GM12878 (cell line): Measurements from ENCODE around the gene SLC34A1. TPM values are rescaled to one million over a fixed set of nuclear protein-coding genes. Genes with fewer than 3 reads are reported as not detected.

Experiments used
- ATAC-seq: fragments of 200-7000 bp; cut with Tn5 transposase; 3 replicates; pipeline ENCODE4 v1.9.1; 2020; ENCODE audit warnings: mild to moderate bottlenecking, moderate library complexity
- BruUV-seq: library from RNA; stranded (reverse); fragments of 400-500 nt; replicated peaks from 2 replicates; lab custom pipeline; 2021; lab: Mats Ljungman, UMichigan
- CTCF ChIA-PET: fragments of 300-600 bp; sonication (Branson Sonifier 250); formaldehyde crosslinking; extraction: SDS; loops from one replicate; lab custom pipeline; 2021; ENCODE audit warnings: inconsistent platforms; lab: Yijun Ruan, JAX
- POLR2A ChIA-PET: fragments of 350-600 bp; formaldehyde crosslinking; extraction: SDS; loops from one replicate; lab custom pipeline; 2021; ENCODE audit warnings: inconsistent platforms; lab: Charles Lee
- RAD21 ChIA-PET: fragments of 300-600 bp; sonication (Branson Sonifier 250); formaldehyde crosslinking; loops from one replicate; lab custom pipeline; 2023; ENCODE audit warnings: antibody characterized with exemption; ENCODE audit not compliant: unreplicated experiment; lab: Charles Lee
- SMC1A ChIA-PET: fragments of 300-600 bp; sonication (Branson Sonifier 250); formaldehyde crosslinking; loops from one replicate; lab custom pipeline; 2023; ENCODE audit not compliant: unreplicated experiment, uncharacterized antibody; lab: Charles Lee
- DNase-seq: peaks from one replicate; pipeline ENCODE4 v3.0.0-alpha.2; 2011; ENCODE audit warnings: low read depth, low spot score
- FAIRE-seq: peaks from 3 replicates; lab custom pipeline; 2011; peaks lifted over from hg19 to GRCh38; lab: Jason Lieb, UNC
- H2AFZ ChIP-seq: 2 replicates; pipeline ENCODE4 v1.6.0; 2011; ENCODE audit warnings: low read depth, low read length, control low read depth; ENCODE audit not compliant: control insufficient read depth
- H3K27ac ChIP-seq: 2 replicates; pipeline ENCODE4 v1.5.1; 2011; ENCODE audit warnings: control low read depth; ENCODE audit not compliant: control insufficient read depth, insufficient read depth
- H3K27me3 ChIP-seq, 2 experiments: replicated peaks in 1 of 2; 2 replicates each; pipeline versions ENCODE4 v1.6.0 to v1.6.1; 2011; ENCODE audit warnings: low read length in 1 of 2; ENCODE audit not compliant: control insufficient read depth in 2 of 2, insufficient read depth in 2 of 2
- H3K36me3 ChIP-seq, 2 experiments: 2 replicates each; pipeline ENCODE4 v1.5.1; 2011; ENCODE audit warnings: low read length in 1 of 2; ENCODE audit not compliant: control insufficient read depth in 2 of 2, insufficient read depth in 2 of 2
- H3K4me1 ChIP-seq: 2 replicates; pipeline ENCODE4 v1.6.1; 2011; ENCODE audit warnings: mild to moderate bottlenecking, low read length, moderate library complexity, mixed read lengths; ENCODE audit not compliant: control insufficient read depth, insufficient read depth
- H3K4me2 ChIP-seq: 2 replicates; pipeline ENCODE4 v1.6.0; 2011; ENCODE audit warnings: control low read depth; ENCODE audit not compliant: control insufficient read depth, insufficient read depth
- H3K4me3 ChIP-seq: fragments of 200-600 bp; sonication (generic); 2 replicates; pipeline ENCODE4 v1.5.1; 2016
- H3K79me2 ChIP-seq: 2 replicates; pipeline ENCODE4 v1.6.0; 2011; ENCODE audit warnings: low read length; ENCODE audit not compliant: control insufficient read depth, insufficient read depth
- H3K9ac ChIP-seq: 2 replicates; pipeline ENCODE4 v1.8.0; 2011; ENCODE audit warnings: low read length, control low read depth, mixed read lengths; ENCODE audit not compliant: control insufficient read depth, insufficient read depth
- H3K9me3 ChIP-seq: replicated peaks from 3 replicates; pipeline ENCODE4 v1.5.1; 2011; ENCODE audit warnings: mild to moderate bottlenecking, low read length; ENCODE audit not compliant: control insufficient read depth, insufficient read depth
- H4K20me1 ChIP-seq: 2 replicates; pipeline ENCODE4 v1.6.0; 2011; ENCODE audit not compliant: control insufficient read depth, insufficient read depth
- CREB1 ChIP-seq: IDR thresholded peaks from 2 replicates; pipeline ENCODE4 v1.6.1; 2012; ENCODE audit warnings: low read depth, mild to moderate bottlenecking, inconsistent platforms
- NR2C1 ChIP-seq: fragments of 450-650 bp; IDR thresholded peaks from 2 replicates; pipeline ENCODE4 v1.6.1; 2017; ENCODE audit warnings: antibody characterized with exemption, mild to moderate bottlenecking, moderate library complexity
- WRNIP1 ChIP-seq: IDR thresholded peaks from 2 replicates; pipeline ENCODE4 v1.6.1; 2011; ENCODE audit warnings: low read depth, low read length, improper control_type of control experiment, borderline replicate concordance
- ZBED1 ChIP-seq: IDR thresholded peaks from 2 replicates; pipeline ENCODE4 v1.6.1; 2016; ENCODE audit warnings: borderline replicate concordance
- ZNF384 ChIP-seq: IDR thresholded peaks from 2 replicates; pipeline ENCODE4 v1.6.1; 2012; ENCODE audit warnings: low read depth, mild to moderate bottlenecking, low read length, improper control_type of control experiment, borderline replicate concordance
- WGBS: methylation state at CpG from one replicate; pipeline ENCODE4 v1.1.6; 2016; ENCODE audit warnings: low lambda C conversion rate; ENCODE audit not compliant: insufficient replicate concordance, insufficient coverage; ENCODE audit errors: missing lambda C conversion rate; 5-methylcytosine and 5-hydroxymethylcytosine counted together
- in situ Hi-C: fragments of 300-500 bp; cut with MboI; formaldehyde crosslinking; loops from 9 replicates; pipeline ENCODE4 v1.14.3; 2018; ENCODE audit warnings: mixed read lengths
- intact Hi-C: fragments of 100-400 bp; cut with micrococcal nuclease; formaldehyde crosslinking; loops from one replicate; pipeline ENCODE4 v1.14.2; 2022; ENCODE audit not compliant: unreplicated experiment
- polyA plus RNA-seq, 11 experiments: library from polyadenylated mRNA; depleted of rRNA in 4 of 11; unstranded in 6 of 11; stranded (reverse) in 5 of 11; fragments of >200 nt; fragmentation: Nextera tagmentation in 4 of 11; fragmentation: Illumina TruSeq in 1 of 11; extraction: Ambion mirVana in 4 of 11; extraction: Trizol in 1 of 11; gene quantifications; 1 replicate in 1 of 11; 2 replicates in 10 of 11; pipeline versions ENCODE4 v1.2.1 to v1.2.3, GENCODE V29; 2011 to 2016; ENCODE audit warnings: inconsistent platforms in 2 of 11, missing spikeins in 2 of 11, low read depth in 1 of 11
- total RNA-seq, 4 experiments: library from RNA; depleted of rRNA in 3 of 4; stranded (reverse); fragments of >200 nt in 3 of 4; fragmentation: Illumina TruSeq in 1 of 4; extraction: Trizol in 1 of 4; gene quantifications; 2 replicates each; pipeline versions ENCODE4 v1.2.1 to v1.2.3, GENCODE V29; 2013 to 2021
- TF ChIP-seq, protein P1 (sequence below): fragments of 450-650 bp; formaldehyde crosslinking; IDR thresholded peaks from 2 replicates; pipeline ENCODE4 v1.4.0; 2022; ENCODE audit warnings: mild to moderate bottlenecking, moderate library complexity
- TF ChIP-seq, protein P2 (sequence below), 3 experiments: IDR thresholded peaks in 2 of 3; conservative IDR thresholded peaks in 1 of 3; 2 replicates each; pipeline ENCODE4 v1.5.1; 2011; ENCODE audit warnings: low read depth in 3 of 3, low read length in 3 of 3, mild to moderate bottlenecking in 3 of 3, control low read depth in 2 of 3, moderate library complexity in 2 of 3, inconsistent platforms in 1 of 3, mixed read lengths in 1 of 3; ENCODE audit not compliant: control insufficient read depth in 2 of 3, insufficient read depth in 1 of 3; ENCODE audit errors: extremely low read depth in 1 of 3

Gene SLC34A1
- total and polyA plus RNA-seq, 10 of the 15 experiments (the other 5 are each of a cell fraction or from before 2014, with no cell fraction given), result 0.03 to 0.14 (median 0.09) TPM; not detected in 2

DNA sequence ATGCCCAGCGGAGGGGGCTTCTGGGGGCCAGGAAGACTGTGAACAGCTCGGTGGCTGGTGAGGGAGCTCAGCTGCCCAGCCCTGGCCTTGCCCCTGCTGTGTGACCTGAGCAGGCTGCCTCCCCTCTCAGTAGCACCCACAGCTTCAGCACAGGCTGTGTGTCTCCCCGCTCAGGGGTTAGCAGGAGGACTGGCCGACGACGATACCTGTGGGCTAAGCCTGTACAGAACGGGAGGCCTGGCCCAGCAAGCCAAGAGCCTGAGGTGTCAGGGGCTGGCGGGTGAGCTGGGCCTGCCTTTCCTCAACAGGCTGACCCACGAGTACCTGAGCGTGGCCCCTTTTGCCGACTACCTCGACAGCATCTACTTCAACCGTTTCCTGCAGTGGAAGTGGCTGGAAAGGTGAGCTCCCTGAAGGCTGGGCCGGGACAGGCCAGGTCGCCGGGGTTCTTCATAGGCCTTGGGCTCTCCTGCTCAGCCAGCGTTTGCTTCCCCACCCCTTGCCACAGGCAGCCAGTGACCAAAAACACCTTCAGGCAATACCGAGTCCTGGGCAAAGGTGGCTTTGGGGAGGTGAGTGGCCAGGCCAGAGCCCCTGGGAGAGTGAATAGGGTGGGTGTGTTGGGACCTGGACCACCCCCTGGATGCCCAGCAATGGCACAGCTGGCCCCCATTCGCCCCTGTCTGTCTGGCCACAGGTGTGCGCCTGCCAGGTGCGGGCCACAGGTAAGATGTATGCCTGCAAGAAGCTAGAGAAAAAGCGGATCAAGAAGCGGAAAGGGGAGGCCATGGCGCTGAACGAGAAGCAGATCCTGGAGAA, 48.8 kb downstream of the SLC34A1 start:
- RAD21 ChIA-PET, result interaction anchor here (9.6 to 11.0 kb wide), 2 partner anchors 17 to 29 kb away, joined by 128 to 288 read pairs; partner anchors contain the start of gene PRR7
- H3K27me3 ChIP-seq, result no peaks in the 10 kb centered on the region
- H3K4me2 ChIP-seq, result peak overlapping the region; percentile 65; the same call in 1 of the 2 replicates
- in situ Hi-C loops, result no loop called here
- no peak overlapping the region; the same call in 1 of the 2 replicates for H3K9ac ChIP-seq
- no peaks in the 10 kb centered on the region for H4K20me1 ChIP-seq
- WGBS, result 94% methylated on average over 25 of the region's 25 CpGs
- ATAC-seq (no peak), DNase-seq (no peak), FAIRE-seq (no peak)
- BruUV-seq, result no TSS peak
- SMC1A ChIA-PET, result interaction anchor here (1.6 to 7.2 kb wide), 4 partner anchors 10 to 42 kb away, joined by 4 to 73 read pairs (median 38); partner anchors contain the start of gene PRR7
- CTCF ChIA-PET, result interaction anchor here (2.3 to 13.2 kb wide), 3 partner anchors 14 to 29 kb away, joined by 14 to 188 read pairs (median 114); partner anchors contain the start of genes PFN3 and PRR7
- TF ChIP-seq CREB1, result no peak
- peaks cover 47% of the 10 kb centered on the region for H3K4me1 ChIP-seq
- POLR2A ChIA-PET, result interaction anchor here (1.3 to 13.4 kb wide), 4 partner anchors 8 to 68 kb away, joined by 3 to 358 read pairs (median 90); partner anchors contain the start of genes F12, PFN3 and PRR7
- H3K4me3 ChIP-seq, result no peak overlapping the region
- intact Hi-C loops, result no loop called here
- peaks cover 39 to 48% of the 10 kb centered on the region in 2 experiments for H3K36me3 ChIP-seq
- peak overlapping the region; percentile 94; the same call in 1 of the 2 replicates for H3K27ac ChIP-seq
- H3K79me2 ChIP-seq, result peaks cover 44% of the 10 kb centered on the region
- no peak overlapping the region for H2AFZ ChIP-seq
- no peaks in the 10 kb centered on the region for H3K9me3 ChIP-seq

DNA sequence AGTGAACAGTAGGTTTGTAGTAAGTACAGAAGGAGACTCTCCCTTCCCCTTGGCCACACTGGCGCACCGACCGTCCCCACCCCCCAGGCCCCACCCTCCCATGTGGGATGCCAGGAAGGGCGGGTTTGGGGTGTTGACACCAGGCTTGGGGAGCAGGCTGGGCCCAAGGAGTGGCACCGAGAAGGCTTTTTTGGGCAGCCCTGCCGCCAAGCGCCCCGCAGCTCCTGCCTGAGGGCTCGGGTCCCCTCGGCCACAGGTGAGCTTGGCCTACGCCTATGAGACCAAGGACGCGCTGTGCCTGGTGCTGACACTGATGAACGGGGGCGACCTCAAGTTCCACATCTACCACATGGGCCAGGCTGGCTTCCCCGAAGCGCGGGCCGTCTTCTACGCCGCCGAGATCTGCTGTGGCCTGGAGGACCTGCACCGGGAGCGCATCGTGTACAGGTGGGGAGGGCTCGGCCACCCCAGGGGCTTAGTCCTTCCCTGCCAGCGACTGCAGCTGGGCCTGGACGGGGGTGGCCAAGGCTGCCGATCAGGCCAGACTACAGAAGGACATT, 49.5 kb downstream of the SLC34A1 start:
- H2AFZ ChIP-seq, result no peak overlapping the region
- peaks cover 37% of the 10 kb centered on the region for H3K79me2 ChIP-seq
- H3K36me3 ChIP-seq, result peaks cover 46 to 52% of the 10 kb centered on the region in 2 experiments
- no peaks in the 10 kb centered on the region for H4K20me1 ChIP-seq
- WGBS, result over 99% methylated on average over 17 of the region's 29 CpGs
- ATAC-seq (no peak), FAIRE-seq (no peak), DNase-seq (no peak)
- RAD21 ChIA-PET, result interaction anchor here (9.6 to 11.0 kb wide), 2 partner anchors 16 to 29 kb away, joined by 128 to 288 read pairs; partner anchors contain the start of gene PRR7
- POLR2A ChIA-PET, result interaction anchor here (0.7 to 13.4 kb wide), 5 partner anchors 9 to 67 kb away, joined by 3 to 358 read pairs (median 5); partner anchors contain the start of genes F12, PFN3 and PRR7
- CTCF ChIA-PET, result interaction anchor here (9.6 to 13.2 kb wide), 2 partner anchors 13 to 30 kb away, joined by 114 to 188 read pairs; partner anchors contain the start of genes PFN3 and PRR7
- in situ Hi-C loops, result no loop called here
- no peaks in the 10 kb centered on the region for H3K27me3 ChIP-seq
- no peak overlapping the region for H3K4me3 ChIP-seq
- H3K9ac ChIP-seq, result no peak overlapping the region
- no peak overlapping the region for H3K4me2 ChIP-seq
- intact Hi-C loops, result no loop called here
- H3K4me1 ChIP-seq, result peaks cover 40% of the 10 kb centered on the region
- H3K27ac ChIP-seq, result no peak overlapping the region
- SMC1A ChIA-PET, result interaction anchor here (7.2 kb wide), 1 partner anchor 9 kb away, joined by 73 read pairs; the partner anchor contains the start of gene PRR7
- no peaks in the 10 kb centered on the region for H3K9me3 ChIP-seq
- BruUV-seq, result no TSS peak
- TF ChIP-seq ZNF384, result no peak
- TF ChIP-seq WRNIP1, result no peak
- TF ChIP-seq, protein P1, sequence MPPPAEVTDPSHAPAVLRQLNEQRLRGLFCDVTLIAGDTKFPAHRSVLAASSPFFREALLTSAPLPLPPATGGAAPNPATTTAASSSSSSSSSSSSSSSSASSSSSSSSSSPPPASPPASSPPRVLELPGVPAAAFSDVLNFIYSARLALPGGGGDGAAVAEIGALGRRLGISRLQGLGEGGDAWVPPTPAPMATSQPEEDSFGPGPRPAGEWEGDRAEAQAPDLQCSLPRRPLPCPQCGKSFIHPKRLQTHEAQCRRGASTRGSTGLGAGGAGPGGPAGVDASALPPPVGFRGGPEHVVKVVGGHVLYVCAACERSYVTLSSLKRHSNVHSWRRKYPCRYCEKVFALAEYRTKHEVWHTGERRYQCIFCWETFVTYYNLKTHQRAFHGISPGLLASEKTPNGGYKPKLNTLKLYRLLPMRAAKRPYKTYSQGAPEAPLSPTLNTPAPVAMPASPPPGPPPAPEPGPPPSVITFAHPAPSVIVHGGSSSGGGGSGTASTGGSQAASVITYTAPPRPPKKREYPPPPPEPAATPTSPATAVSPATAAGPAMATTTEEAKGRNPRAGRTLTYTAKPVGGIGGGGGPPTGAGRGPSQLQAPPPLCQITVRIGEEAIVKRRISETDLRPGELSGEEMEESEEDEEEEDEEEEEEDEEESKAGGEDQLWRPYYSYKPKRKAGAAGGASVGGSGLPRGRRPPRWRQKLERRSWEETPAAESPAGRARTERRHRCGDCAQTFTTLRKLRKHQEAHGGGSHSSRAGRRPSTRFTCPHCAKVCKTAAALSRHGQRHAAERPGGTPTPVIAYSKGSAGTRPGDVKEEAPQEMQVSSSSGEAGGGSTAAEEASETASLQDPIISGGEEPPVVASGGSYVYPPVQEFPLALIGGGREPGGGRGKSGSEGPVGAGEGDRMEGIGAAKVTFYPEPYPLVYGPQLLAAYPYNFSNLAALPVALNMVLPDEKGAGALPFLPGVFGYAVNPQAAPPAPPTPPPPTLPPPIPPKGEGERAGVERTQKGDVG (CRISPR knock-in tag), result no peak
- TF ChIP-seq, protein P2, sequence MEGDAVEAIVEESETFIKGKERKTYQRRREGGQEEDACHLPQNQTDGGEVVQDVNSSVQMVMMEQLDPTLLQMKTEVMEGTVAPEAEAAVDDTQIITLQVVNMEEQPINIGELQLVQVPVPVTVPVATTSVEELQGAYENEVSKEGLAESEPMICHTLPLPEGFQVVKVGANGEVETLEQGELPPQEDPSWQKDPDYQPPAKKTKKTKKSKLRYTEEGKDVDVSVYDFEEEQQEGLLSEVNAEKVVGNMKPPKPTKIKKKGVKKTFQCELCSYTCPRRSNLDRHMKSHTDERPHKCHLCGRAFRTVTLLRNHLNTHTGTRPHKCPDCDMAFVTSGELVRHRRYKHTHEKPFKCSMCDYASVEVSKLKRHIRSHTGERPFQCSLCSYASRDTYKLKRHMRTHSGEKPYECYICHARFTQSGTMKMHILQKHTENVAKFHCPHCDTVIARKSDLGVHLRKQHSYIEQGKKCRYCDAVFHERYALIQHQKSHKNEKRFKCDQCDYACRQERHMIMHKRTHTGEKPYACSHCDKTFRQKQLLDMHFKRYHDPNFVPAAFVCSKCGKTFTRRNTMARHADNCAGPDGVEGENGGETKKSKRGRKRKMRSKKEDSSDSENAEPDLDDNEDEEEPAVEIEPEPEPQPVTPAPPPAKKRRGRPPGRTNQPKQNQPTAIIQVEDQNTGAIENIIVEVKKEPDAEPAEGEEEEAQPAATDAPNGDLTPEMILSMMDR (IDR thresholded peaks at IDR 0.05 in 2 of 3, conservative IDR thresholded peaks at IDR 0.05 in 1 of 3; ENCODE audit: control insufficient read depth in 2 of 3, extremely low read depth in 1 of 3, insufficient read depth in 1 of 3, low read depth in 3 of 3, low read length in 3 of 3), result no peak
- no peak for TF ChIP-seq ZBED1
- no peak for TF ChIP-seq NR2C1
